Lower leg skin (tissue), 3 donors: ENCODE data around the gene SCYGR3.

ENCODE experiments used
- CTCF ChIP-seq, 3 donors: fragments of 450-650 bp; IDR thresholded peaks; one replicate each; pipeline ENCODE4 v1.5.1; 2016; ENCODE audit warnings: antibody characterized with exemption in 3 of 3, mild to moderate bottlenecking in 3 of 3, moderate library complexity in 2 of 3
- POLR2A ChIP-seq, 2 donors: fragments of 450-650 bp; IDR thresholded peaks; one replicate each; pipeline ENCODE4 v1.6.1; 2016 to 2017; ENCODE audit warnings: antibody characterized with exemption in 2 of 2, mild to moderate bottlenecking in 1 of 2, moderate library complexity in 1 of 2

- no peak for TF ChIP-seq CTCF (IDR thresholded peaks at IDR 0.05)
- TF ChIP-seq POLR2A (IDR thresholded peaks at IDR 0.05), result no peak
These were observed 48.6 kb downstream of the SCYGR3 start for GRCh38 chr2:227566012-227566411.
